ENCODE data around the gene MOCS1. TPM values are rescaled to one million over a fixed set of nuclear protein-coding genes. Genes with fewer than 3 reads are reported as not detected.

Gene MOCS1
- total RNA-seq, 1 donor from 2014 or later: 28.6 TPM

DNA sequence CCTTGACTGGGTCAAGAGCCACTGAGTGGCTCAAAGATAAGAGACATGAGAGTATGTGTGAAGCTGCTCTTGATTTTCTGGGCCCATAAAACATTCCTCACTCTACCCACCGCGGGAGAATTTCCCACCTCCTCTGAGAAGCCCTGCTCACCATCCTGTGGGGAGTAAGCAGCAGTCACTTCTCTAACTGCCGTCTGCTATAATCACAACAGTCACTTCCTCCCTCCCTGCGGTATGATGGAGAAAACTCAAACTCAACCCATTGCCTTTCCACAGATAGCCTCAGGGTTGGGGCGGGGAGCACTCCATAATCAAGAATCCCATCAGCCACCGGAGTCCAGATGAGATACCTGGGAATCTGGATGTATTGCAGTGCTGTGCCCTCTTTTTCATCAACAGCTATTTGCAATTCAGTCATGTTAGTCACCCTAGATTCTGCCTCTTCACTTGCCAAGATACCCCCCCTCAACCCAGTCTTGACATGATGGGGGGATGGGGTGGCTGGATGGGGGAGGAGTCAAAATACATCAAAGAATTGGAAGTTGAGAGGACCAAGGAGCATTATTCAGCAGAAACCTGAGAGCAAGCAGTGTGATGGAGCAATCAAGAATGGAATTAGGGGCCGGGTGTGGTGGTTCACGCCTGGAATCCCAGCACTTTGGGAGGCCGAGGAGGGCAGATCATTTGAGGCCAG lies 5.1 kb downstream of the MOCS1 start:
- peak overlapping the region; percentile 91 for H3K27ac ChIP-seq (replicated peaks)
- no peak for DNase-seq
- peak overlapping the region; percentile 90 for H3K4me3 ChIP-seq
- H3K9me3 ChIP-seq (replicated peaks): no peaks in the 10 kb centered on the region
- H3K4me1 ChIP-seq: peaks cover 88% of the 10 kb centered on the region
- no peaks in the 10 kb centered on the region for H3K27me3 ChIP-seq (ENCODE audit: low read depth)
- TF ChIP-seq, protein P1, sequence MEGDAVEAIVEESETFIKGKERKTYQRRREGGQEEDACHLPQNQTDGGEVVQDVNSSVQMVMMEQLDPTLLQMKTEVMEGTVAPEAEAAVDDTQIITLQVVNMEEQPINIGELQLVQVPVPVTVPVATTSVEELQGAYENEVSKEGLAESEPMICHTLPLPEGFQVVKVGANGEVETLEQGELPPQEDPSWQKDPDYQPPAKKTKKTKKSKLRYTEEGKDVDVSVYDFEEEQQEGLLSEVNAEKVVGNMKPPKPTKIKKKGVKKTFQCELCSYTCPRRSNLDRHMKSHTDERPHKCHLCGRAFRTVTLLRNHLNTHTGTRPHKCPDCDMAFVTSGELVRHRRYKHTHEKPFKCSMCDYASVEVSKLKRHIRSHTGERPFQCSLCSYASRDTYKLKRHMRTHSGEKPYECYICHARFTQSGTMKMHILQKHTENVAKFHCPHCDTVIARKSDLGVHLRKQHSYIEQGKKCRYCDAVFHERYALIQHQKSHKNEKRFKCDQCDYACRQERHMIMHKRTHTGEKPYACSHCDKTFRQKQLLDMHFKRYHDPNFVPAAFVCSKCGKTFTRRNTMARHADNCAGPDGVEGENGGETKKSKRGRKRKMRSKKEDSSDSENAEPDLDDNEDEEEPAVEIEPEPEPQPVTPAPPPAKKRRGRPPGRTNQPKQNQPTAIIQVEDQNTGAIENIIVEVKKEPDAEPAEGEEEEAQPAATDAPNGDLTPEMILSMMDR (IDR thresholded peaks at IDR 0.05; ENCODE audit: borderline replicate concordance): no peak
- H3K36me3 ChIP-seq: peaks cover 22% of the 10 kb centered on the region
- intact Hi-C loops (cut with micrococcal nuclease): no loop called here

GRCh38 chr6:39927159-39927558 lies 7.1 kb downstream of the MOCS1 start:
- intact Hi-C loops (cut with micrococcal nuclease): no loop called here
- DNase-seq: no peak
- H3K4me3 ChIP-seq: peak overlapping the region; percentile 90
- H3K27ac ChIP-seq (replicated peaks): peak overlapping the region; percentile 91
- peaks cover 42% of the 10 kb centered on the region for H3K36me3 ChIP-seq
- H3K9me3 ChIP-seq (replicated peaks): no peaks in the 10 kb centered on the region
- TF ChIP-seq, protein P1 (IDR thresholded peaks at IDR 0.05; ENCODE audit: borderline replicate concordance): no peak
- H3K27me3 ChIP-seq (ENCODE audit: low read depth): no peaks in the 10 kb centered on the region
- peaks cover 88% of the 10 kb centered on the region for H3K4me1 ChIP-seq

- H3K36me3 ChIP-seq: peaks cover 47% of the 10 kb centered on the region
- peak overlapping the region; percentile 91 for H3K27ac ChIP-seq (replicated peaks)
- intact Hi-C loops (cut with micrococcal nuclease): no loop called here
- peaks cover 84% of the 10 kb centered on the region for H3K4me1 ChIP-seq
- no peaks in the 10 kb centered on the region for H3K9me3 ChIP-seq (replicated peaks)
- H3K27me3 ChIP-seq (ENCODE audit: low read depth): no peaks in the 10 kb centered on the region
- no peak for DNase-seq
- TF ChIP-seq, protein P1 (IDR thresholded peaks at IDR 0.05; ENCODE audit: borderline replicate concordance): no peak
- H3K4me3 ChIP-seq: no peak overlapping the region
Observed at GRCh38 chr6:39926668-39927067, 7.6 kb downstream of the MOCS1 start.

- no peak for DNase-seq
- H3K4me1 ChIP-seq: peaks cover 76% of the 10 kb centered on the region
- H3K27me3 ChIP-seq (ENCODE audit: low read depth): no peaks in the 10 kb centered on the region
- intact Hi-C loops (cut with micrococcal nuclease): no loop called here
- TF ChIP-seq, protein P1 (IDR thresholded peaks at IDR 0.05; ENCODE audit: borderline replicate concordance): no peak
- H3K9me3 ChIP-seq (replicated peaks): no peaks in the 10 kb centered on the region
- H3K36me3 ChIP-seq: peaks cover 55% of the 10 kb centered on the region
- no peak overlapping the region for H3K27ac ChIP-seq (replicated peaks)
- no peak overlapping the region for H3K4me3 ChIP-seq
Observed at GRCh38 chr6:39925931-39926290, 8.4 kb downstream of the MOCS1 start.

DNA sequence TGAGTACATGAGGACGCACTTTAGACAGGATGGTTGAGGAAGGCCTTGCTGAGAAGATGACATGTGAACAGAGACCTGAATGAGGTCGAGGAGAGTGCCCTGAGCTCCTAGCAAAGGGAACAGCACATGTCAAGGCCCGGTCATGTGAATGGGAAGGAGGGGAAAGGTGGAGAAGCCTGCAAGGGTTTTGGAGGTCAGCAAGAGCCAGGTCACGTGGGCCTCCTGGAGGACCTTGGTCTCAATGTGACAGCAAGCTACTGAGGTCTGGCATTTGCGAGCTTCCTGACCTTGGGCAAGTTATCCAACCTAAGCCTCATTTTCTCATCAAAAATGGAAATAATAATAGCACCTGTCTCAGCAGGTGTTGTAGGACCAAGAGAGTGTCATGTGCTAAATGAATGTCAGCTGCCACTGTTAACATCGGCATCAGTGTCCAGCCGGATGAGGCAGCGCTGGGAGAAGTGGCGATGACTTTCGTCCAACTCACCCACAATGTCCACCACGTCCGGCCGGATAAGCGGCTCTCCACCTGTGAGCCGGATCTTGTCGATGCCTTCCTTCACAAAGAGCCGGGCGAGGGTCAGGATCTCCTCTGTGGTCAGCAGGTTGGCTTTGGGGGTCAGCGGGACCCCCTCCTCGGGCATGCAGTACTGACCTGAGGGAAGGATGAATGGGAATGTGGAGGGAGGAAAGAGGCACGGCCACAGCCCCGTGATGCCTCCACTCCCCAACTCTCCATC lies 8.9 kb downstream of the MOCS1 start:
- peak overlapping the region; percentile 16 for H3K27ac ChIP-seq (replicated peaks)
- H3K36me3 ChIP-seq: peaks cover 59% of the 10 kb centered on the region
- TF ChIP-seq, protein P1 (IDR thresholded peaks at IDR 0.05; ENCODE audit: borderline replicate concordance): no peak

More for the DNA sequence above, 8.9 kb downstream of the MOCS1 start:
- Histone ChIP-seq H3K4me1 (peaks cover 70% of the 10 kb centered on the region), H3K4me3 (no peak overlapping the region), H3K27me3 (ENCODE audit: low read depth) (no peaks in the 10 kb centered on the region), H3K9me3 (replicated peaks) (no peaks in the 10 kb centered on the region)
- intact Hi-C loops (cut with micrococcal nuclease): no loop called here
- DNase-seq: no peak
